NCI-H345 treated with DMSO at 0.1 percent for 48 hours (cell line): ENCODE measurements around the gene THPO.

Source experiments
- DNase-seq: peaks from one replicate; lab custom pipeline; 2025; ENCODE audit not compliant: unreplicated experiment; lab: John Stamatoyannopoulos, UW

The THPO gene

GRCh38 chr3:184377882-184378445 is at the start of gene THPO:
Gene THPO (minus strand): TSS chr3:184378207. CDS start chr3:184376259, 1,948 bp downstream.
- no peak for DNase-seq

GRCh38 chr3:184426691-184427141 is 48.7 kb upstream of the THPO start:
- no peak for DNase-seq

DNA sequence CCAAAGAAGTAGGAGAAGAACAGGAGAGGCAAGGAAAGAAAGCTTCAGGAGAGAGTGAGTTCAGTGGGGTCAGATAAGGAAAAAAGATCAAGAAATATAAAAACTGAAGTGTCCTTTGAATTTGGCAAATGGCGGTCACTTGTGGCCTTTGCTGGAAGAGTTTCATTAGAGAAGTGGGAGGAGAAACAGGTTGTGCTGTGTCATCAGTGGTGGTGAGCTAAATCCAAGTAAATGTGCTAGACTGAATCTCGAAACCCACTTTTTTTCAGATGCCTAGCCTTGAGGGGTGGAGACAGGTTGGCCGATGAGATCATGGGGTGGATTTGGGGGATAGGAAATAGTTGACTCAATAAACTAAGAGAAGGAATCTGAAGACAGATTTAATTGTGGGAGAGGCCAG is 45.6 kb upstream of the THPO start:
- no peak for DNase-seq

DNA sequence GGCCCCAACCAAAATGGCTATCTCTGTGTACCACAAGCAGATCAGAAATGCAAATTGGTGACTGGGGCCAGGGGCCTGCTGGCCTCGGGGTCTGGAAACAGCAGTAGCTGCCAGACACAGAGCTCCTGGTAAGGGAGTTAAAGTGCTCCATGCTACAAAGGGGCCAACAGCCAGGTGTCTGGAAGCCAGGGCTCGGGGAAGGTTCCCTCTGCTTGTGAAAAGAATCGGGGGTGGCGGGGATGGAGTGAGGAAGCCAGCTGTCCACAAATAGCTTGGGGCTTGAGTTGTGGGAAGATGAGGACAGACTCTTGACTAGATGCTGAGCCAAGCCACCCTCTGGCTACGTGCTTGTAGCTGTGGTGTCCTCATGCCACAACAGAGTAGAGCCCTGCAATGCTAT is 41.2 kb upstream of the THPO start:
- no peak for DNase-seq

DNA sequence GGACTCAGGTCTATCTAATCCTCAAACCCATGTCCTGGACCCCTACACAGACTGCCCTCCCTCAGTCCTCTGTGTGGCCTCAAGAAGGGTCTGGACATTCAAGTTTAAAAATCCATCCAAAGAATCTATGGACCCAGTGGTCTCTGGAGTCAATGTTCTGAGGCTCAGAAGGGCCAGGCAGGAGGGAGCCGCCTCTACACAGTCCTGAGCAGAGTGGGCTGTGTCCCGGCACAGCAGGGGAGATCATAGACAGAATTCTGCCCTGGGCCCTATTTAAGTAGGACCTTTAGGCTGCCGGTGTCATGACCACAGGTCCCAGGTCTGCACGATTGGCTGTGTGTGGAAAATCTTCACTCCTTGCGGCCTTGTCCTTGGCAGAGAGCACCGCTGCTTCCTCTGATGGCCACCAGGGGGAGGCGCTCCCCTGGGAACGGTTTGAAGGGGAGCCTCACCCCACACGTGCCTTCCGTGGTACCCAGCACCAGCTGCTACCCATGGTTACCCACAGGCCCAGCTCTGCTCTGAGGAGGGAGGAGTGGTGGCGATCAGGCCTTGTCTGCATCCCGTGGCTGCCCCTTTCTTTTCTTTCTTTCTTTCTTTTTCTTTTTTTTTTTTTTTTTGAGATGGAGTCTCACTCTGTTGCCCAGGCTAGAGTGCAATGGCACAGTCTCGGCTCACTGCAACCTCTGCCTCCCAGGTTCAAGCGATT is 39.8 kb upstream of the THPO start:
- peak; percentile 73 for DNase-seq

GRCh38 chr3:184415203-184415490 is 37.1 kb upstream of the THPO start:
- DNase-seq = no peak

DNA sequence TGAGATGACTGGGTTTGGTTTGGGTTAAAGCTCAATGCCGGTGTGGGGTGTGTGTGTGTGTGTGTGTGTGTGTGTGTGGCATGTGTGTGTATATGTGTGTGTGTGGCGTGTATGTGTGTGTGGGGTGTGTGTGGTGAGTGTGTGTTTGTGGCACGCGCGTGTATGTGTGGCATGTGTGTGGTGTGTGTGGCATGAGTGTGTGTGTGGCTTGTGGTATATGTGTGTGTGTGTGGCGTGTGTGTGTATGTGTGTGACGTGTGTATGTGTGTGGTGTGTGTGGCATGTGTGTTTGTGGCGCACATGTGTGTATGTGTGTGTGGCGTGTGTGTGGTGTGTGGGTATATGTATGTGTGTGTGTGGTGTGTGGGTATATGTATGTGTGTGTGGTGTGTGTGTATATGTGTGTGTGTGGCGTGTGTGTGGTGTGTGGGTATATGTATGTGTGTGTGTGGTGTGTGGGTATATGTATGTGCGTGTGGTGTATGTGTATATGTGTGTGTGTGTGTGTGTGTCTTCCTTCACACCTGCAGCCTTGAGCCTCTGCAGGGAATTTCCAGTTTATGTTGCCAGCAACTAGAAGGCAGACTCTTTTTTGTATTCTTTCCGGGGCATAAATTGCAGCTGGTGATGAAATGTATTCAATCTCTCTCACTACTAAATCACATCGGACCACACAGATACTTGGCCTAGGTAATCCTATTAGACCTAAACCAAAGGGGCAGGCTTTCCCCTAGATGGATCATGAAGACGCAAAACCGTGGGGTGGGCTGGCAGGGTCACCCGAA is 36.6 kb upstream of the THPO start:
- DNase-seq = no peak

GRCh38 chr3:184409946-184410500 is 32.0 kb upstream of the THPO start:
- DNase-seq = no peak

DNA sequence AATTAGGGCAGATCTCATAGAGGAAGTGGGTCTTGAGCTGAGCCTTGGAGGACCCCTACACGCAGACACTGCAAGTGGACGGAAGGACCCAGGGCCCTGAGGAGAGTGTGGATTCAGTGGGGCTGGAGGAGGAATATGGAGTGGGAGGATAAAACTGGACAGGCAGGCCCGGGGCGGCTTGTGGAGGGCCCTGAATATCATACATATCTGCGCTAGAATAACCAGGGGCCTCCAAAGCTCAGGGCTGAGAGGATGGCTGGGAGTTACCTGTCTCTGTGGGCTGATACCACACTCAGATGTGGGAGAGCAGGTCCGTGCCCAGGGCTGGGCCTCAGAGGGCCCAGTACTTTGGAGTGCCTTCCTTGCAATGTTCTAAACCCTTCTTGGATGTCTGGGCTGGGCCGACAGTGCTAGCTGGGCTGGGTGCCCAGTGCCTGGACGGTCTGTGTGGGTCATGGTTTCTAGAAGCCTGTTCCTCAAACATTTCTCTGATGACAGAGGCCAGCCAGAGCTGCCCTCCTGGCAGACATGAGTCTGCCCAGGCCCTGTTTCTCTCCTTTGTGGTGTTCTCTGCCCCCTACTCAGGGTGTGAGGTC is 31.4 kb upstream of the THPO start:
- no peak for DNase-seq

DNA sequence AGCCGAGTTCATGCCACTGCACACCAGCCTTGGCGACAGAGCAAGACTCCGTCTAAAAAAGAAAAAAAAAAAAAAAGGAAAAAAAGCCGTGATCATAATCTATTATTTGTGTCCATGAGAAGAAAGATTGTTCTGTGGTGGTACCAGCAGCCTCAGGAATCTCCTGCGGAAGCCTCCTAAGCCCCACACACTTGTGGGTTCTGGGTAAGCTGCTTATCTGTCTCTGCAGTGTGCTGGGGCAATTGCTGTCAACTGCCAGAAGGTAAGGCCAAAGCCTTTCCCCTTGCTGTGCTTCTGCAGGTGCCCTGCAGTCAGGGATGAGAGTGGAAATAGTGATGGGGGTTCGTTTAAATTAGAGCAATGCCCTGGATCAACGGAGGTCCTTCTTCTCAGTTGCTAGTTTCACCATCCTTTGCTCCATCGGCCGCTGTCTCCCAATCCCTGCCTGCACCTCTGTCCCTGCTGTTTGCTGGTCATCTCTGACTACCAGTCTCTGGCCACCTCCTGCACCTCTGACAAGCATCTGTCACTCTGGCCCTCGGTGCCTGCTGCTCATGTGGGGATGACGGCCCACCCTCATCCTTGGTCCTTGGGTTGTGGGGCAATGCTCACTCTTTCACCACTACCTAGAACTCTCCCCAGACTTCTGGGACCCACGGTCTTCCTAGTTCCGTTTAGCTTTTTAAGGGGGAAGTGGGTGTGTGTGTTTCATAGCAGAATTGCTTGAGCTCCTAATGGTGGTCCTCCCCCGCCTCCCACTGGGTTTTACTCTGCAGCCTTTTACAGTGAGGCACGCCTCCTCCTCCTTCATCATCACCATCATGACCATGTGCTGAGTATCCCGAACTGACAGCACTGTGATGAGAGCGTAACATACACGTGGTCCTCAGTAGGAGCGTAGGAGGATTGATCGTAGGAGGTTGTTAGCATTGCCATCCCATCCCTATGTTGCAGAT is 27.3 kb upstream of the THPO start:
- no peak for DNase-seq

GRCh38 chr3:184399410-184399809 is 21.4 kb upstream of the THPO start:
- DNase-seq = no peak

GRCh38 chr3:184395320-184395660 is 17.3 kb upstream of the THPO start:
- no peak for DNase-seq

DNA sequence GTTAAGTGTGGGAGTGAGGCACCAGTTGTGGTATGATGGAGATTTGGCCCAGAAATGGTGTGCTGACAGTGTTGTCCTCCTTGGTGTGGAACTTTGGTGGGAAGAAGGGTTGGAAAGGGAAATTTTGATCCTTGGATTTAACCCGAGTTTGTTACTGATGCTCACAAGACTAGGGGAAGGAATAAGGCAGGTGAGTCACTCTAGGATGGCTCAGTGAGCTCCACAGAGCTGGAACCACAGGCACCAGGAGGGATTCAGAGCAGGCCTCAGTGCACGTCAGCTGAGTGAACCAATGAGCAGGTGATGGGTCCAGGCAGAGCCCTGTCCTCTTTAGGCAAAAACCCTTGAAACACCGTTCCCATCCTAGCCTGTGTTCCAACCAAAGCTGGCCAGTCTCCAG is 13.3 kb upstream of the THPO start:
- DNase-seq = no peak

GRCh38 chr3:184389935-184390528 is 12.0 kb upstream of the THPO start:
- DNase-seq = no peak

- no peak for DNase-seq
These were observed 11.4 kb upstream of the THPO start for GRCh38 chr3:184389384-184389783.

GRCh38 chr3:184388936-184389230 is 10.9 kb upstream of the THPO start:
- DNase-seq = no peak

DNA sequence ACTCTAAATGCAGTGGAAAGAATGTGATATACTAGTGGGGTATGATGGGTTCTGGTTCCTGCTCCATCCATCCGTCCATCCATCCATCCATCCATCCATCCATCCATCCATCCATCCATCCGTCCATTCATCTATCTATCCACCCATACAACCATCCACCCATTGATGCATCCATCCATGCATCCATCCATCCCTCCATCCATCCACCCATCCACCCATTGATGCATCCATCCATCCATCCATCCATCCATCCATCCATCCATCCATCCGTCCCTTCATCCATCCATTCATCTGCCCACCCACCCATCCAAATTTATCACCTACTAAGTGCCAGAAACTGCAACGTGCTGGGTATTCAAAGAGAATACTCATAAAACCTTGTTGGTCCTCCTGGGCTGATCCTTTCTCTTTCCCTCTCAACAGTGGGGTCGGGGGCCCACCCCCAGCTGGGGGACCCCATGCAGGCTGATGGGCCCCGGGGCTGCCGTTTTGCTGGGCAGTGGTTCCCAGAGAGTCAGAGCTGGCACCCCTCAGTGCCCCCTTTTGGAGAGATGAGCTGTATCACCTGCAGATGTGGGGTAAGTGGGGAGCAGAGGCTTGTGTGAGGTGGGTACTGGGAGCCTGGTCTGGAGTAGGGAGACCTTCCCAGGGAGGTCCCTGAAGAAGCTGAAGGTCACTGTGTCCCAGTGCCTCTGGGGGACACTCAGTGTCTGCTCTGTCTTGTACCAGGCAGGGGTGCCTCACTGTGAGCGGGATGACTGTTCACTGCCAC is 10.3 kb upstream of the THPO start:
- DNase-seq = no peak

GRCh38 chr3:184387174-184387714 is 9.2 kb upstream of the THPO start:
- DNase-seq = no peak

DNA sequence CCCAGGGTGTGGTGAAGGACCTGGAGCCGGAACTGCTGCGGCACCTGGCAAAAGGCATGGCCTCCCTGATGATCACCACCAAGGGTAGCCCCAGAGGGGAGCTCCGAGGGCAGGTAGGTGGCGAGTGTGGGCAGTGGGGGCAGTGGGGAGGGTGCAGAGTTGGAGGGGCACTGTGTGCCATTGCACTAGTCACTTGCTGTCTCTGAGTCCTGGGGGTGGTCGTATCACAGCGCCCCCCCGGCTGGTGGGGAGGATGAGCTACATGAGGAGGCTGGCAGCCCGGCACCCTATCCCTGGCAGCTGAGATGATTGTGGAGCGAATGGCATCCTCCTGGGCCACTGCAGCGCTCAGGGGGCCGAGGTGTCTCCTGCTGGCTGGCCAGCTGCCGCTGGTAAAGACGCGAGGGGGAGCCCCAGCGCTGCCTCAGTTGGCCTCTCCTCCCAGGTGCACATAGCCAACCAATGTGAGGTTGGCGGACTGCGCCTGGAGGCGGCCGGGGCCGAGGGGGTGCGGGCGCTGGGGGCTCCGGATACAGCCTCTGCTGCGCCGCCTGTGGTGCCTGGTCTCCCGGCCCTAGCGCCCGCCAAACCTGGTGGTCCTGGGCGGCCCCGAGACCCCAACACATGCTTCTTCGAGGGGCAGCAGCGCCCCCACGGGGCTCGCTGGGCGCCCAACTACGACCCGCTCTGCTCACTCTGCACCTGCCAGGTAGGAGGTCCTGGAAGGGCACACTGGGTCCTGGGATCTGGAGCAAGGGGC is 8.2 kb upstream of the THPO start:
- DNase-seq = no peak
